WERI-Rb-1 (cell line): ENCODE measurements around the gene UBE2G2.

Experiments used
- DNase-seq: peaks from one replicate; pipeline ENCODE4 v3.0.0-alpha.2; 2020
- H3K27ac ChIP-seq: fragments of 250-450 bp; sonication (Bioruptor Pico); 2 replicates; pipeline ENCODE4 v1.5.1; 2020; ENCODE audit warnings: mild to moderate bottlenecking, moderate library complexity
- H3K27me3 ChIP-seq: fragments of 250-450 bp; sonication (Bioruptor Pico); 2 replicates; pipeline ENCODE4 v1.5.1; 2021; ENCODE audit warnings: mild to moderate bottlenecking, low read depth, moderate library complexity; ENCODE audit not compliant: insufficient read depth, severe bottlenecking
- H3K36me3 ChIP-seq: fragments of 250-450 bp; sonication (Bioruptor Pico); 2 replicates; pipeline ENCODE4 v1.5.1; 2020; ENCODE audit warnings: mild to moderate bottlenecking, moderate library complexity
- H3K4me3 ChIP-seq: 2 replicates; pipeline ENCODE4 v1.5.1; 2011; ENCODE audit warnings: low read depth, mild to moderate bottlenecking, control low read depth, low read length
- H3K9me3 ChIP-seq: fragments of 250-450 bp; sonication (Bioruptor Pico); 2 replicates; pipeline ENCODE4 v1.5.1; 2021; ENCODE audit warnings: mild to moderate bottlenecking, moderate library complexity; ENCODE audit not compliant: severe bottlenecking
- TF ChIP-seq, protein P1 (sequence below): IDR thresholded peaks from 2 replicates; pipeline ENCODE4 v1.5.1; 2011; ENCODE audit warnings: low read depth, mild to moderate bottlenecking, control low read depth, inconsistent platforms, low read length

The UBE2G2 gene

DNA sequence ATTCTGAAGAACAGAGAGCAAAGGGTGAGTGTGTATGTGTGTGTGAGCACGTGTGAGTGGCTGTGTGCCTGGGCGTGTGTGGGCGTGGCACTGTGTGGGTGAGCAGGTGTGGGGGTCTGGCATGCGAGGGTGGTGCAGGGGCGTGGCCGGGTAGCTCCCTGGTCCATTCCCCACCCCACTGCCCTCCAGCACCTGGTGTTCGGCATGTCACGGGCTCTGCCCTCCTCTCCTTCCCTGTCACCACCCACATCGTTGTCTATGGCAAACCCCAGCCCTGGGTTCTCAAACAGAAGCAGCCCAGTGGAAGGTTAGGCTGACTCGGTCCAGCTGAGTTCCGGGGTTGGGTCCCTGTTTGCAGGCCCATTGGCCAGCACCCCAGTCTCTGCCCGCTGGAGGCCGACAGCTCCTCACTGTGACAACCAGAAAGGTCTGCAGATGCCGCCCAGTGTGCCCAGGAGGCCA, 39.8 kb downstream of the UBE2G2 start:
- H3K27me3 ChIP-seq = no peaks in the 10 kb centered on the region
- TF ChIP-seq, protein P1, sequence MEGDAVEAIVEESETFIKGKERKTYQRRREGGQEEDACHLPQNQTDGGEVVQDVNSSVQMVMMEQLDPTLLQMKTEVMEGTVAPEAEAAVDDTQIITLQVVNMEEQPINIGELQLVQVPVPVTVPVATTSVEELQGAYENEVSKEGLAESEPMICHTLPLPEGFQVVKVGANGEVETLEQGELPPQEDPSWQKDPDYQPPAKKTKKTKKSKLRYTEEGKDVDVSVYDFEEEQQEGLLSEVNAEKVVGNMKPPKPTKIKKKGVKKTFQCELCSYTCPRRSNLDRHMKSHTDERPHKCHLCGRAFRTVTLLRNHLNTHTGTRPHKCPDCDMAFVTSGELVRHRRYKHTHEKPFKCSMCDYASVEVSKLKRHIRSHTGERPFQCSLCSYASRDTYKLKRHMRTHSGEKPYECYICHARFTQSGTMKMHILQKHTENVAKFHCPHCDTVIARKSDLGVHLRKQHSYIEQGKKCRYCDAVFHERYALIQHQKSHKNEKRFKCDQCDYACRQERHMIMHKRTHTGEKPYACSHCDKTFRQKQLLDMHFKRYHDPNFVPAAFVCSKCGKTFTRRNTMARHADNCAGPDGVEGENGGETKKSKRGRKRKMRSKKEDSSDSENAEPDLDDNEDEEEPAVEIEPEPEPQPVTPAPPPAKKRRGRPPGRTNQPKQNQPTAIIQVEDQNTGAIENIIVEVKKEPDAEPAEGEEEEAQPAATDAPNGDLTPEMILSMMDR = no peak
- no peak overlapping the region for H3K27ac ChIP-seq
- DNase-seq = peak; percentile 11
- H3K4me3 ChIP-seq = no peak overlapping the region
- no peaks in the 10 kb centered on the region; the same call in 1 of the 2 replicates for H3K36me3 ChIP-seq
- peaks cover 3% of the 10 kb centered on the region for H3K9me3 ChIP-seq

DNA sequence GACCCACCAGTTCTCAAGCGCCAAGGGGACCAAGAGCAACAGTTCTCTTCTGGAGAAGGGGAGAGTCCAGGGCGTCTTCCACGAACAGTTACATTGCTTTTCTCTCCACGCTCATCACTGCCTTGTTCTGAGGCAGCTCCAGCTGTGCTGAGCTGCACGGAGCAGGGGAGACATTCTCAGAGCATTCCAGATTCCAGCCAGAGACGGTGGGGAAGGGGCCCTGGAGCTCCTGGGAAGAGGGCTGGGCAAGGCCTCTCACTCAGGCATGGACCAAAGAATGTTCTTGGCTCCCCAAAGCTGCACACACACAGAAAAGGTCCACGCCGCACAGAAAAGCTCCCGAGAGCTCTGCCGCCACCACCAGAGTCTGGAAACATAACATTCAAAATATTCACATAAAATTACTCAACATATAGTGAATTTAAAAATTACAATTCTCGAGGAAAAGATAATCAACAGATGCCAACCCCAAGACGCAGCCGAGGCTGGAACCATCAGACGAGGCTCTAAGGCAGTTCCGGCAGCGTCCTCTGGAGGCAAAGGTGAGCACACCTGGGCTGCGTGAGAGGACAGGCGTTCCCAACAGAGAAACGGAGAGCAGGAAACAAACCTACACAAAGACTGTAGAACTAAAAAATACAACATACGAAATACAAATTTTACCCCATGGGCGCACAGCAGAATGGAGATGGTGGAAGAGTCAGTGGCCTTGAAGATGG, 40.5 kb downstream of the UBE2G2 start:
- Histone ChIP-seq H3K27me3 (no peaks in the 10 kb centered on the region), H3K4me3 (no peak overlapping the region)

DNA sequence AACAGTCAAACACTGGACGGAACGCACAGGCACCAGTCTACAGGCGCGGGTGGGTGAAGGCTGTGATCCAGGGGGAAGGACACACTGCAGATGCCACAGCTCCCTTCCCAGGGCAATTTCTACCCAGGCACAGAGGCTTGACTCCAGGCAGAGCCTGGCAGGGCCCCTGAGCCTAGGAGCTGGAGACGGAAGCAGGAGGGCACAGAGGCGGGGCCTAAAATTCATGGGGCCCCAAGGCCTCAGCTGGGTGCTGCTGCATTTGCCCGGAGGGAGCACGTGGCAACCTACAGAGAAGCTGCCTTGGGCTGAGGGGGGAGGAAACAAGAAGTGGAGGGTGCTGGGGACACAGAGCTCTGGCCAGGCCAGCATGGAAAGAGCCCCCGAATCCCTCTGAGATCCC, 41.2 kb downstream of the UBE2G2 start:
- no peaks in the 10 kb centered on the region for H3K36me3 ChIP-seq
- peaks cover 8% of the 10 kb centered on the region for H3K9me3 ChIP-seq
- no peaks in the 10 kb centered on the region for H3K27me3 ChIP-seq
- TF ChIP-seq, protein P1 = no peak
- no peak overlapping the region for H3K27ac ChIP-seq
- no peak overlapping the region for H3K4me3 ChIP-seq
- DNase-seq = peak; percentile 6

More for the DNA sequence above, 40.5 kb downstream of the UBE2G2 start:
- H3K36me3 ChIP-seq = no peaks in the 10 kb centered on the region
- TF ChIP-seq, protein P1 = peak; percentile 81
- DNase-seq = peak; percentile 75
- H3K27ac ChIP-seq = no peak overlapping the region
- H3K9me3 ChIP-seq = peaks cover 5% of the 10 kb centered on the region

DNA sequence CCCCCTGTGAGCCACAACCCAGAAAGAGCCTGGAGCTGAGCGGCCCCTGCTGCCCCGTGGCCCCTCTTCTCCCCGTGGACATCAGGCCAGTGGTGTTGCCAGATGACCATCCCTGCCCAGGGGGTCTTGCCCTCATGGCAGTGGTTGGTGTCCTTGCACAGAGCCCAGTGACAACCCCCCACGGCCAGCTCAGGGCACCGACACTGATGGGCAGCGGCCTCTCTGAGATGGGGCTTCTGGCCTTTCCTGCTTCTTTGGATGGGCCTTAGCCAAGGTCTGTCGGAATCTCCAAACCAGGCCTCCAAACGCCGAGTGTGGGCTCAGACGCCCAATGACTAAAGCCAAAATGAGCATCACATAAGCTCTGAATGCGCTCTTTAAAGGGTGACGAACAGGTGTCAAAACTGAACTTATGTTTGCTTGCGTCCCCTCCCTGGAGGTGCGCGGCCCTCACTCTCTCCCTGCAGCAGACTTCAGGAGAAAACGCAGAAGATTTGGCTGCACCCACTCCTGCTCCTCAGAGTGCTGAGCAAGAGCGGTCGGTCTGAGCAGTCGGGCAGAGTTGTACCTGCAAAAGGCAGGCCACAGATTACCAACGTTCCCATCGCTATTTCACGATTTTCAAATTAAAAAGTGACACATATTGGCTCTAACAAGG, 41.9 kb downstream of the UBE2G2 start:
- Histone ChIP-seq H3K9me3 (peaks cover 10% of the 10 kb centered on the region), H3K27ac (no peak overlapping the region), H3K4me3 (no peak overlapping the region), H3K27me3 (no peaks in the 10 kb centered on the region), H3K36me3 (no peaks in the 10 kb centered on the region)
- peak; percentile 6 for DNase-seq
- TF ChIP-seq, protein P1 = no peak

DNA sequence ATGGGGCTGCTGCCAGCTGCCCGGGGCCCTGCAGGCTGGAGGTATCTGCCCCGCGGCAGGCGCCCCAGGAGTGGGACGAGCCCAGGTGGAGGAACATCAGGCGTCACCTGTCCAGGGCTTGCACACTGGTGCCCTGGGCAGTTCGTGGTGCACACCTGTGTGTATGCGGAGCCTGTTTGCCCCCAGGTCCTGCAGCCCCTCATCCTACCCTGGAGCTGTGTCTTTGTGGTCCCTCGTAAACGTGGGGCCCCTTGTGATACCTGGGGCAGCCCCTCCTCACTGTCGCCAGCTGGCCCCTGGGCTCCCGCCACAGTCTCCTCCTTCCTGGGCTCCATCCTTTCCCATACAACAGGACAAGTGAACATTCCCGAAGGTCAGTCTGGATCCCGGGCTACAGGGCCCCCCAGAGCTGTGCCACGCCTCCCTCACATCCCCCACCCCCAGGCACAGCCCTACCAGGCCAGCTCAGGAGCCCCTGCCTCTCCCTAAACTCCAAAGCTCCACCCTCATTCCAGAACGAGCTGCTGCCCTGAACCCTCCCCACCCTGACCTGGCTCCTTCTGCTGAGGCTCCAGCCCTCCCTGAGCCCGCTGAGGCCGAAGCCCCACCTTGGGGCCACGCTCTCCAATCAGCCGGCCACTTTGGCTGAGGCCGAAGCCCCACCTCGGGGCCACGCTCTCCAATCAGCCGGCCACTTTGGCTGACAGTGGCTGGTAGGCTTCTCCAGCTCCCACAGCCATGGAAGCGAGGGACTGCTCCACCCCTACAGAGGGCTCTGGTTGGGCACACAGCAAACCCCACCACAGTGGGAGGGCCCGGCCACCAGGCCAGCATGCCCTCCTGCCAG, 42.6 kb downstream of the UBE2G2 start:
- TF ChIP-seq, protein P1 = no peak
- Histone ChIP-seq H3K4me3 (no peak overlapping the region), H3K9me3 (peaks cover 13% of the 10 kb centered on the region), H3K27me3 (no peaks in the 10 kb centered on the region), H3K27ac (no peak overlapping the region), H3K36me3 (no peaks in the 10 kb centered on the region)
- peak; percentile 6 for DNase-seq
